ENCODE measurements around the gene RARRES2. TPM values are rescaled to one million over a fixed set of nuclear protein-coding genes. Genes with fewer than 3 reads are reported as not detected.

Gene RARRES2
- total RNA-seq, 1 experiment from 2014 or later = 60.9 TPM

DNA sequence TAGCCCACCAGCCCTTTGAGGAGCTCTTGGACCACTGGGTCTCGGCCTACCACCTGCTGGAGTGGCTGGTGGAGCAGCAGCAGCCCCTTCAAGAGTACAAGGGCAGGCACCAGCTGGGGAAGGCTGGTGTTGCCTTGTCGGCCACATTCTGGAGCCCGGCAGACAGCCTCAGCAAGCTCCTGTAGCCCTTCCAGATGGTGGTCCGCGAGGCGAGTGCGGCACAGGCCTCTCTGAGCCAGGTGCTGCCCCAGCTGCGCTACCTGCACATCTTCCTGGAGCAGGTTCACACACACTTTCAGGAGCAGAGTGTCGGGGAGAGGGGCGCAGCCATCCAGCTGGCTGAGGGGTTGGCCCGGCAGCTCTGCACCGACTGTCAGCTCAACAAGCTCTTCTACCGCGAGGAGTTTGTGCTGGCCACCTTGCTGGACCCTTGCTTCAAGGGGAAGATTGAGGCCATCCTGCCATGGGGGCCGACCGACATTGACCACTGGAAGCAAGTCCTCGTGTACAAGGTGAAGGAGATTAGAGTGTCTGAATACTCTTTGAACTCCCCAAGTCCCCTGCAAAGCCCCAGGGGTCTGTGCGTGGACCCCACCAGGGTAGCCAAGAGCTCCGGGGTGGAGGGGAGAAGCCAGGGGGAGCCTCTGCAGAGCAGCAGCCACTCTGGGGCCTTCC is 11.1 kb downstream of the RARRES2 start:
- no peak overlapping the region for H2AK5ac ChIP-seq (ENCODE audit: insufficient read length, low read length)
- TF ChIP-seq, protein P1, sequence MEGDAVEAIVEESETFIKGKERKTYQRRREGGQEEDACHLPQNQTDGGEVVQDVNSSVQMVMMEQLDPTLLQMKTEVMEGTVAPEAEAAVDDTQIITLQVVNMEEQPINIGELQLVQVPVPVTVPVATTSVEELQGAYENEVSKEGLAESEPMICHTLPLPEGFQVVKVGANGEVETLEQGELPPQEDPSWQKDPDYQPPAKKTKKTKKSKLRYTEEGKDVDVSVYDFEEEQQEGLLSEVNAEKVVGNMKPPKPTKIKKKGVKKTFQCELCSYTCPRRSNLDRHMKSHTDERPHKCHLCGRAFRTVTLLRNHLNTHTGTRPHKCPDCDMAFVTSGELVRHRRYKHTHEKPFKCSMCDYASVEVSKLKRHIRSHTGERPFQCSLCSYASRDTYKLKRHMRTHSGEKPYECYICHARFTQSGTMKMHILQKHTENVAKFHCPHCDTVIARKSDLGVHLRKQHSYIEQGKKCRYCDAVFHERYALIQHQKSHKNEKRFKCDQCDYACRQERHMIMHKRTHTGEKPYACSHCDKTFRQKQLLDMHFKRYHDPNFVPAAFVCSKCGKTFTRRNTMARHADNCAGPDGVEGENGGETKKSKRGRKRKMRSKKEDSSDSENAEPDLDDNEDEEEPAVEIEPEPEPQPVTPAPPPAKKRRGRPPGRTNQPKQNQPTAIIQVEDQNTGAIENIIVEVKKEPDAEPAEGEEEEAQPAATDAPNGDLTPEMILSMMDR (conservative IDR thresholded peaks at IDR 0.05) = no peak
- H3K79me1 ChIP-seq (ENCODE audit: insufficient read depth, low read depth, low read length, poor library complexity, severe bottlenecking) = no peaks in the 10 kb centered on the region
- H4K8ac ChIP-seq (replicated peaks; ENCODE audit: insufficient read length, low read depth, low read length) = no peak overlapping the region
- Mint-ChIP-seq H3K9me3 (no peaks in the 10 kb centered on the region; a peak in 1 of 5 replicates), H3K36me3 (ENCODE audit: insufficient read depth in 1 of 3, low read depth in 3 of 3) (peaks cover 9 to 47% (median 16%) of the 10 kb centered on the region in 3 experiments), H3K27ac (peak overlapping the region in 1 of 3 experiments; percentile 80; a peak in 2 of 7 replicates), H3K4me1 (peaks cover 39 to 43% of the 10 kb centered on the region in 2 experiments), H3K27me3 (ENCODE audit: low read depth) (peaks cover 30% of the 10 kb centered on the region), H3K4me3 (no peak overlapping the region)
- H4K91ac ChIP-seq (ENCODE audit: insufficient read length, low read depth, low read length) = peak overlapping the region; percentile 64
- H3K9ac ChIP-seq (ENCODE audit: extremely low read depth, insufficient read length, low read length) = no peak overlapping the region
- H4K5ac ChIP-seq (ENCODE audit: insufficient read length, low read depth, low read length) = no peak overlapping the region
- H3T11ph ChIP-seq (ENCODE audit: low read length) = no peak overlapping the region
- no peaks in the 10 kb centered on the region for H4K20me1 ChIP-seq (ENCODE audit: control insufficient read depth, insufficient read depth, insufficient read length)
- H3K9me3 ChIP-seq (ENCODE audit: control insufficient read depth, low read depth, low read length) = no peaks in the 10 kb centered on the region
- no peak for DNase-seq
- no peaks in the 10 kb centered on the region for H3K23me2 ChIP-seq (ENCODE audit: insufficient read length, low read depth, low read length, poor library complexity, severe bottlenecking)
- no peak overlapping the region; the same call in 1 of the 2 replicates for H3K14ac ChIP-seq (ENCODE audit: insufficient read depth, low read length)
- no peak overlapping the region for H3K4ac ChIP-seq (ENCODE audit: low read depth, low read length)
- no peak overlapping the region for H3K23ac ChIP-seq (ENCODE audit: insufficient read length, low read depth, low read length)
- H2BK5ac ChIP-seq (ENCODE audit: insufficient read length, low read length) = no peak overlapping the region
- no CpG with 5 or more reads among the region's 19 CpGs for WGBS (ENCODE audit: extremely low coverage, insufficient read length, low lambda C conversion rate)
- H3K56ac ChIP-seq (ENCODE audit: insufficient read length, low read depth, low read length) = no peak overlapping the region
- no peak overlapping the region for H2BK20ac ChIP-seq (ENCODE audit: low read depth, low read length, poor library complexity, severe bottlenecking)
- no peaks in the 10 kb centered on the region for H3K79me2 ChIP-seq (ENCODE audit: insufficient read depth, low read length)
- H2BK120ac ChIP-seq (ENCODE audit: low read depth, low read length, poor library complexity, severe bottlenecking) = no peak overlapping the region
- no peak overlapping the region for H3K27ac ChIP-seq (ENCODE audit: insufficient read length, low read depth, low read length)
- no peak overlapping the region for H3K18ac ChIP-seq (ENCODE audit: insufficient read length, low read depth, low read length)
- no peak overlapping the region for H2AFZ ChIP-seq (ENCODE audit: low read length)
- H3K27me3 ChIP-seq (ENCODE audit: insufficient read depth, low read length) = no peaks in the 10 kb centered on the region
- H3K4me2 ChIP-seq (ENCODE audit: insufficient read depth, insufficient read length, low read length) = no peak overlapping the region
- peaks cover 15% of the 10 kb centered on the region; the same call in 1 of the 2 replicates for H3K4me1 ChIP-seq (ENCODE audit: insufficient read depth, low read length)
- no peak overlapping the region for H2BK15ac ChIP-seq (ENCODE audit: low read depth, low read length)
- H2BK12ac ChIP-seq (ENCODE audit: insufficient read length, low read depth, low read length) = no peak overlapping the region
